ENCODE data around the gene PSMC5. TPM values are rescaled to one million over a fixed set of nuclear protein-coding genes. Genes with fewer than 3 reads are reported as not detected.

PSMC5 gene
- total RNA-seq, 1 experiment from 2014 or later = 21.8 TPM

DNA sequence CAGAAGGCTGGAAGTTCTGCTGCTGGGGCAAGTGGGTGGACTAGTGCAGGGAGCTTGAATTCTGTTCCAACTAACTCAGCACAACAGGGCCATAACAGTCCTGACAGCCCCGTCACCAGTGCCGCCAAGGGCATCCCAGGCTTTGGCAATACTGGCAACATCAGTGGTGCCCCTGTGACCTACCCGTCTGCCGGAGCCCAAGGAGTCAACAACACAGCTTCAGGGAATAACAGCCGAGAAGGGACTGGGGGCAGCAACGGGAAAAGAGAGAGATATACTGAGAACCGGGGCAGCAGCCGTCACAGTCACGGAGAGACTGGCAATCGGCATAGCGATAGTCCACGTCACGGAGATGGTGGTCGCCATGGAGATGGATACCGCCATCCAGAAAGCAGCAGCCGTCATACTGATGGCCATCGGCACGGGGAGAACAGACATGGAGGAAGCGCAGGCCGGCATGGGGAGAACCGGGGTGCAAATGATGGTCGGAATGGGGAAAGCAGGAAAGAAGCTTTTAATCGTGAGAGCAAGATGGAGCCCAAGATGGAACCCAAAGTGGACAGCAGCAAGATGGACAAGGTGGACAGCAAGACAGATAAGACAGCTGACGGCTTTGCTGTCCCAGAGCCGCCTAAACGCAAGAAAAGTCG, 9.4 kb upstream of the PSMC5 start:
- no peak for DNase-seq (ENCODE audit: low read depth, low spot score)
- in situ Hi-C loops (cut with HindIII; ENCODE audit: low pct_unique_long_range_greater_than_20kb, low sequenced_read_pairs) = no loop called here

DNA sequence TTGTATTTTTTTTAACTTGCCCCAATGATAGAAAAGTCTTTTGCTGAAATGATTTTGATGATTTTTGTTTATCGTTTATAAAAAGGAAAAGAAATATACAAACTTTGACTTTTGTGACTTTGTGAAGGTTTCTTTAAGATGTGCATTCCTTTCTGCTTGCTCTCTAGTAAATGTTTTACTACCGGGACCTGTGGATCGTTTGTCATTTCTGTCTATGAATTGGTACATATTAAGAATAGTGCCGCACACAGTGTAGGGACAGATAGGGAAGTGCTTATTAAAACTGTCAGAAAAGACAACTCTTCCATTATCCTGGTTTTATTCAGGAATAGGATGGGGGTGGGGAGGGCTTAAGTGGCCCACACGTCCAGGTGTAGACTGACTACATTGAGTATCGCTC, 8.1 kb upstream of the PSMC5 start:
- in situ Hi-C loops (cut with HindIII; ENCODE audit: low pct_unique_long_range_greater_than_20kb, low sequenced_read_pairs) = no loop called here
- no peak for DNase-seq (ENCODE audit: low read depth, low spot score)

DNA sequence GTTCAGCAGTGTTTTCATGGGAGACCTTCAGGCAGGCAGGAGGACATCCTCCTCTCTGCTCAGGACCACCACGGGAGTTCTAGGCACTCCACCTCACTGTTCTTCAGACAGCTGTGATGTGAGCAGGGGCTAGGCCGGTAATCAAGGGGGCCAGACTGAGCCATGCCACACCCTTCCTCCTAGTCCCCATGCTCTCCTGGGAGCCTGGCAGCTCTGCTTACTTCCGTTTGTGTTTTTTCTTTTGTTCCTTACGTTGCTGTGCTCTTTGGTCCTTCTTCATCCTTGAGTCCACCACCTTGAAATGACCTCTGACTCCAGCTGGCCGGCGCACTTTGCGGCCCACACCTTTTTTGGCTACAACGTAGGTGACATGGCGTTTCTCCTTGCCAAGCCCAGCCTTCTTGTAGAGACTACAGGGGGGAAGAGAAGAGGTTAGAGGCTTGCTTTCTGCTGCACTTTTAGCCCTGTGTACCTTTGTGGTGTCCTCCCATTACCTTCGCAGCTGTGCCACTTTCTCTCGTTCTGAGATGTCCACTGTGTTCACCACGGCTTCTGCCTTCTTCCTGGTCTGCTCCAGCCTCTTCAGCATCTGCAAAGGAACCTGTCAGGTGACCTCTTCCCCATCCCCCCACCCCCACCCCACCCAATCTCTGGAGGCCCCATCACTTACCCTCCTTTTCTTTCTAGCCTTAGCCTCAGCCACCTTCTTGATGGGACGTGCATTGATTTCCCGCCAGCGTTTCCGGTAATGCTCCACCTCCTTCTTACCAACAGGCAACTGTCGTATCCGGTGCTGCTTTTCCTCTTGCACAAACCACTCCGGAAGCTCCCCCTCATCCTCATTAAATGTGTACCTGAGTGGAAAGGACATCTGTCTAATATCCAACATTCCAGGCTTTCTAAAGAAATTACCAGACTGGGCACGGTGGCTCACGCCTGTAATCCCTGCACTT, 7.4 kb upstream of the PSMC5 start:
- in situ Hi-C loops (cut with HindIII; ENCODE audit: low pct_unique_long_range_greater_than_20kb, low sequenced_read_pairs) = no loop called here
- DNase-seq (ENCODE audit: low read depth, low spot score) = no peak

DNA sequence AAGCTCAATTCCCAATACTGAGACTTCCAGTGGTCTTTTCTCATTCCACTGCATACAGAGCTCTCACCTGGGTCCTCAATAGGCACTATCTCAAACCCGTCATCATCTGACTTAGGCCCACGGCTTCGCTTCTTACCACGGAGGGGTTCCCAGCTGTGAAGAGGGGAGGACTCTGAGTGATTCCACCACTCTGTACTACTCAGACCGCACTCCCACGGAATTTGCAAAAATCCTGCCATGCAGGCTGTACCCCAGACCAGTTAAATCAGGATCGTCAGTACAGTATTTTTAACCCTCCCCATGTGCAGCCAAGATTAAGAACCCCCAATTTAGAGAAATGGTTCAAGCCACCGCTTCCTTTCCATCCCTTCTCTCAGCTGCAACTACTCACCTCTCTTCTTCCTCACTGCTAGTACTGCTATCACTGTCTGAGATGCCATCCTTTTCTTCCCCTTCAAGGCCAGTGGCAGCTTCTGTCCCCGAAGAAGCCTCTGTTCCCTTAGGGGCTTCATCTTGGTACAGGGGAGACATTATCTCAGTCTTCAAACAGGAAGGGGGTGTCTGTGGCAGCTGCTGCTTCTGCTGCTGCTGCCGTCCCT, 6.2 kb upstream of the PSMC5 start:
- in situ Hi-C loops (cut with HindIII; ENCODE audit: low pct_unique_long_range_greater_than_20kb, low sequenced_read_pairs) = no loop called here
- DNase-seq (ENCODE audit: low read depth, low spot score) = no peak

DNA sequence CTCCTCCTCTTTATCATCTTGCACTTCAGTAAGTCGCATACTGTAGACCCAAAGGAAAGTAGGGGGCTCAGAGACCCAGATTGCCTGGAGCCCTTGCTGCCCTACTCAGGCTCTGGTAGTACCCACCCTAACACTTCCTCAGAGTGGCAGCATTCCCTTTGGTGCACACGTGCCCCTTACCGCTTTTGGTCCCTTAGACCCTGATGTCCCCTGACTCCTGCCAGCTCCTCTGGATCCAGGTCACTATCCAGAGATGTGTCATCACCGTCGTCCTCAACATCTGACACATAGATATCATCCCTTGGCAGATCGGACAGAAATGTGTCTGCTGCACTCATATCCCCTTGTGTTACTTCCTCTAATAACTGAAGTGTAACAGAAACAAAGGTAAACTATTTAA, 5.4 kb upstream of the PSMC5 start:
- in situ Hi-C loops (cut with HindIII; ENCODE audit: low pct_unique_long_range_greater_than_20kb, low sequenced_read_pairs) = no loop called here
- no peak for DNase-seq (ENCODE audit: low read depth, low spot score)

DNA sequence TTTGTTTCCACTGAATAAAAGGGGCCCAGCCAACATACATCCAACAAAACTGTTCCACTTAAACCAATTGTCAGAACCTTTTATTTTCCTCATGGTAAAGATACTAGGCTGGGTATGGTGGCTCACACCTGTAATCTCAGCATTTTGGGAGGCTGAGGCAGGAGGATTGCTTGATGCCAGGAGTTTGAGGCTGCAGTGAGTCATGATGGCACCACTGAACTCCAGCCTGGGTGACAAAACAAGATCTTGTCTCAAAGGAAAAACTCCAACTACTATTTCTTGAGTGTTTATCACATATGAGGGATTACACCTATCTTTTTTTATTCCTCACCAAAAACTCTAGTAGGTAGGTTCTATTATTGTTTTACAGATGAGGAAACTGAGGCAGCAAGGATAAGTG, 4.7 kb upstream of the PSMC5 start:
- in situ Hi-C loops (cut with HindIII; ENCODE audit: low pct_unique_long_range_greater_than_20kb, low sequenced_read_pairs) = no loop called here
- DNase-seq (ENCODE audit: low read depth, low spot score) = no peak

DNA sequence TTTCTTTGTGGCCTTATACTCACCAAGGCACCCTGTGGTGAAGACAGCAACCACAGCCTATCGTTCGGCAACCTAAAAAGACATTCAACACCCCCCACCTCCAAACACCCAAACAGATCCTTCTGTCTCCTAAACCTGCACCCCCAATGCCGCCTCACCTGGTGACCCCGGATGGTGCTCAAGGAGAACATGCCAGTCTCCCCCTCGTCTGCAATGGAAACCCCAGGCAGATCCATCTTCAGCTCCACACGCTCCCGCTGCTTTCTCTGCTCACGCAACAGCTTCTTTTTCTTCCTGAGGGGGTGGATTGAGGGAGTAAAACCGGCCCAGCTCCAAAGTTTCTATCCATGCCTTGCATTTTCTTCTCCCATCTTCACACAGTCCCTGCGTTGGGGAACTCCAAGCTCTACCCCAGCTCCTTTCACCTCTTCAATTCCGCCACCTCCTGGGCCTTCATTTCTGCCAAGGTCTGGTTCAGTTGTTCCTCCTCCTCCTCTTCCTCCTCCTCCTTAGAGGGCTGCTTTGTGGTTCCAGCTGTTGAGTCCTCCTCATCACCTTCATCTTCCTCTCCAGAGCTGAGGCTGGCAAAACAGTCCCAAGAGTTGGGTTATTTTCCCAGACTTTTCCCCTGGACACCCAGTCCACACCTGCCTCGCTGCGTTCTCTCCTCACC, 3.4 kb upstream of the PSMC5 start:
- in situ Hi-C loops (cut with HindIII; ENCODE audit: low pct_unique_long_range_greater_than_20kb, low sequenced_read_pairs) = no loop called here
- no peak for DNase-seq (ENCODE audit: low read depth, low spot score)

DNA sequence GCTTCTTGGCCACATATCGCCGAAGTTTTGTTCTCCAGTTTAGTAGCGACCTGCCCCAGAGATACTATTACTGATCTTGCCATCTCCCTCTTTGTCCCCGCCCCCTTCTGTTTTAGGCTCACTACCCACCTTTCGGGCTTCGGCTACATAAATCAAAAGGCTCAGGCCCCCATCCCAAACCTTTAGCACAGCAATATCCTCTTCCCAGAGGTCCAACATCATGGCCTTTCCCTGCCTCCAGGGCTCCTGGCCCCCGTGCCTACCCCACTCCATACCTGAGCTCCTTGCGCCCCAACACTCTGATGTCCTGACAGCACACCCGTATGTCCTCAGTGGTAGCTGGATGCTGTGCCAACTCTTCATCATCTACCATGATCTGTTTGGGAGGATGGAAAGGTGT, 2.9 kb upstream of the PSMC5 start:
- in situ Hi-C loops (cut with HindIII; ENCODE audit: low pct_unique_long_range_greater_than_20kb, low sequenced_read_pairs) = no loop called here
- DNase-seq (ENCODE audit: low read depth, low spot score) = no peak

DNA sequence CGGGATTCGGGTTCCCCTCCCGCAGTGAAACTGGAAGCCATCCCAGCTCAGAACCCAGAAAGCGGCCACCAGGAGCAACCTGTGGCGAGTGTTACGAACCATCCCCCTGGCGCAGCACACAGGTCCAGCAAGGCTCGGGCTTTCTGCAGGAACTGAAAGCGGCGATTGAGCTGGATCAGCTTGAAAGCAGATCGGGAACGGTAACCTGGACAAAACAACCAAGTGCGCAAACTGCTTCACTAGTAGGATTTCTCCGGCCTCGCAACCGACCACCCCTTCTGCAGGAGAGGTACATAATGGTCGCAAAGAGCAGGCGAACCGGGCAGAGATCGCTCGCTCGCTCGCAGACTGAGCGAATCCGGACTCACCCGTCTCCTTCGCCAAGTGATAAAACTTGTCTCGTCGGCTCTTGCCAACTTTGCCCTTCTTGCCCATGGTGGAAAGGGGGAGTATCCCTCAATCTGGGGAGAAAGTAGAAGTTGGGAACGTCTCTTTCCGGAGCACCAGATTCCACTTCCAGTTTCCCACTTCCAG, 696 bp upstream of the PSMC5 start:
- DNase-seq (ENCODE audit: low read depth, low spot score) = peak; percentile 28
- in situ Hi-C loops (cut with HindIII; ENCODE audit: low pct_unique_long_range_greater_than_20kb, low sequenced_read_pairs) = no loop called here

DNA sequence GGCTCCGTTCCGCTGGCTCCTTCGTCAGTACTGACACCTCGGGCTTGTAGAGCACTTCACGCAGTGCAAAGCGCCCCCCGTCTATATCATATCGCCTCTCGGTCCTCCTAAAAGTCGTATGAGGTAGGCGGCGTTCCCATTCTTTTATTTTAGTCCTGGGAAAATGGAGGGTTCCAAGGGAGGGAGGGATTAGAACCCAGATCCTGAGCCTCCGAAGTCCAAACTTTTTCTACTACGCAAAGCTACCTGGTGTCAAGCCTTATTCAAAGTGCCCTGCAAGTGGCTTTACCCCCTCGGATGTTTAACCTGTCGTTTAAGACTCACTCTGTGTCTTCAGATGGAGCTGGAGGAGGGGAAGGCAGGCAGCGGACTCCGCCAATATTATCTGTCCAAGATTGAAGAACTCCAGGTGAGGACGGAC, 580 bp downstream of the PSMC5 start:
- no peak for DNase-seq (ENCODE audit: low read depth, low spot score)

DNA sequence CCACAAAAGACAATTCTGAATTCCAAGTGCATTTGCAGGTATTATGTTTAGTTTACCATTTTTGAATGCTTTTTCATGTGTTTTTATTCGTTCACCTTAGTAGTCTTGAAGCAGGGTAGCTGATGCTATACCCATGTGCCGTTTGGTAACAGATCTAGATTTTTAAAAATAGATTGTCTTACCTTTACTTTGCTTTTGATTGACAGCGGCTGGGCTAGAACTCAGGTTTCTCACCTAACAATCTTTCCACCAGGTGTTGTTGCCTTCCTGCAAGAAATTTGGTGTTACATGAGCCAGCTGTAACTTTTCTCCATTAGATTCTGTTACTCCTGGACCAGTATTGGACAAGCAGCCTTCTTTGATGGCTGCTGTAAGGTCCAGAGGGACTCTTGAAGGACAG, 1.7 kb downstream of the PSMC5 start:
- in situ Hi-C loops (cut with HindIII; ENCODE audit: low pct_unique_long_range_greater_than_20kb, low sequenced_read_pairs) = no loop called here
- no peak for DNase-seq (ENCODE audit: low read depth, low spot score)

More for the DNA sequence above, 580 bp downstream of the PSMC5 start:
- in situ Hi-C loops (cut with HindIII; ENCODE audit: low pct_unique_long_range_greater_than_20kb, low sequenced_read_pairs) = no loop called here

DNA sequence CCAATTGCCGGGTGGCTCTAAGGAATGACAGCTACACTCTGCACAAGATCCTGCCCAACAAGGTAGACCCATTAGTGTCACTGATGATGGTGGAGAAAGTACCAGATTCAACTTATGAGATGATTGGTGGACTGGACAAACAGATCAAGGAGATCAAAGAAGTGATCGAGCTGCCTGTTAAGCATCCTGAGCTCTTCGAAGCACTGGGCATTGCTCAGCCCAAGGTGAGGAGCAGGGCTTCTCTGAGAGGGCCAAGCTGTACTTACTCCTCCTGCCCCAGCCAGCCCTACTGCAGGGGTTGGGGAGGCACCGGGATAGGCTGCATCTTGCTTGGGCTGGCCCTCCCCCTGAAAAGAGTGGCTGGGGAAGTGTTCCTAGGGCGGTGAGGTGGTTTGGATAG, 3.0 kb downstream of the PSMC5 start:
- DNase-seq (ENCODE audit: low read depth, low spot score) = no peak
- in situ Hi-C loops (cut with HindIII; ENCODE audit: low pct_unique_long_range_greater_than_20kb, low sequenced_read_pairs) = no loop called here

DNA sequence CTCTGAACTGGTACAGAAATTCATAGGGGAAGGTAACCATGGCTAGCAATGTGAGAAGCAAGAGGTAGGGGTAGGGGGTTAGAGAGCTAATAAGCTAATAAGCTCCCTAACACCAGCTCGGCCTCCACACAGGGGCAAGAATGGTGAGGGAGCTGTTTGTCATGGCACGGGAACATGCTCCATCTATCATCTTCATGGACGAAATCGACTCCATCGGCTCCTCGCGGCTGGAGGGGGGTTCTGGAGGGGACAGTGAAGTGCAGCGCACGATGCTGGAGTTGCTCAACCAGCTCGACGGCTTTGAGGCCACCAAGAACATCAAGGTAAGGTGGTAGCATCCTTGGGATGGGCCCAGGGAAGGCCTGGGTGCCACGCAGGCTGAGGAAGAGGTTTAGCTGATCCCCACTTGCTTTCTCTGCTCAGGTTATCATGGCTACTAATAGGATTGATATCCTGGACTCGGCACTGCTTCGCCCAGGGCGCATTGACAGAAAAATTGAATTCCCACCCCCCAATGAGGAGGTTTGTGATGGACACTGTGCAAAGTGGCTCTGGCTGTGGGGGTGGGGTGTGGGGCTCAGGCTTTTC, 3.8 kb downstream of the PSMC5 start:
- DNase-seq (ENCODE audit: low read depth, low spot score) = no peak

DNA sequence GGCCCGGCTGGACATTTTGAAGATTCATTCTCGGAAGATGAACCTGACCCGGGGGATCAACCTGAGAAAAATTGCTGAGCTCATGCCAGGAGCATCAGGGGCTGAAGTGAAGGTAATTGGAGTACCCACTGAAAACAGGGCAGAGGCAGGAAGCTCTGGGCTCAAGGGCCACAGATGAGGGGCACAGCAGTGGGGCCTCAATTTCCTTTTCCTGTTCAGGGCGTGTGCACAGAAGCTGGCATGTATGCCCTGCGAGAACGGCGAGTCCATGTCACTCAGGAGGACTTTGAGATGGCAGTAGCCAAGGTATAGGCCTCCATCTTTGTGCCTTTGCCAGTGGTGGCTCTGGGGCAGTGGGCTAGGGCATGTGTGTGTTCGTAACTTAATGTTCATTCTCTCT, 4.3 kb downstream of the PSMC5 start:
- in situ Hi-C loops (cut with HindIII; ENCODE audit: low pct_unique_long_range_greater_than_20kb, low sequenced_read_pairs) = no loop called here
- DNase-seq (ENCODE audit: low read depth, low spot score) = no peak

More for the DNA sequence above, 3.8 kb downstream of the PSMC5 start:
- in situ Hi-C loops (cut with HindIII; ENCODE audit: low pct_unique_long_range_greater_than_20kb, low sequenced_read_pairs) = no loop called here

DNA sequence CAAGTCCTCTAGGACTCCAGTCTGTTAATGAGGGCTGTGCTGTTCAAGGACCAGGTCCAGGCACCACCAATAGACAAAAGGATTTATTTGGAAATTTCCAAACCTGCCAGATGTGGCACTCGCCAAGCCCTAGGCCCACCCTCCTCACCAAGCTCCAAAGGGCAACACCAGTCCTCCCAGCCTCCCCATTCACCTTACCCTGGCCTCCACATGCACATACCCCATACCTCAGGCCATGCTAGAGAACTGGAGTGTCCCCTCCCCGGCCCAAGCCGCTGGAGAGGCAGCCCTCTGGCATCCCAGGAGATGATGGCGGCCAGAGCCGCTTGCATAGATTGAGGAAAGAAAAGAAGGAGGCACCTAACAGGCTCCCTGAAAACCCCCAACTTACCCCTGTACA, 4.8 kb downstream of the PSMC5 start:
- in situ Hi-C loops (cut with HindIII; ENCODE audit: low pct_unique_long_range_greater_than_20kb, low sequenced_read_pairs) = no loop called here
- DNase-seq (ENCODE audit: low read depth, low spot score) = no peak

DNA sequence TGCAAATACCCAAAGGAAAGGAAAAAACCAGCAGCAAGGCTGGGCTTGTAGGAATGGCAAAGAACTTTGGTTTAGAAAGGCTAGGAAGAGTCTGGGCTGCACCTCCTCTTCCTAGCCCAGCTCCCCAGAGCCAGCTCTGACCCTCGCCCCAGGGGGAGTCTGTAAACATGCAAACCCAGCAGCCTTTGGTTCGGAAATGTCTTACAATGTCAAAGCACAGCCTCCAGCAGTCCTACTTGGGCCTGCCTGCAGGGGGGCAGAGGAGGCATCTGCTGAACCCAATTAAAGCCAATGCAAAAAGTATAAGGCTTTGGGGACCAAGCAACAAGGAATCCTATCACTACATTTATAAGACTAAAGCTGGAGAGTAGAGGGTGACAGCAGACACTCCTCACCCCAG, 5.2 kb downstream of the PSMC5 start:
- DNase-seq (ENCODE audit: low read depth, low spot score) = no peak
- in situ Hi-C loops (cut with HindIII; ENCODE audit: low pct_unique_long_range_greater_than_20kb, low sequenced_read_pairs) = no loop called here

DNA sequence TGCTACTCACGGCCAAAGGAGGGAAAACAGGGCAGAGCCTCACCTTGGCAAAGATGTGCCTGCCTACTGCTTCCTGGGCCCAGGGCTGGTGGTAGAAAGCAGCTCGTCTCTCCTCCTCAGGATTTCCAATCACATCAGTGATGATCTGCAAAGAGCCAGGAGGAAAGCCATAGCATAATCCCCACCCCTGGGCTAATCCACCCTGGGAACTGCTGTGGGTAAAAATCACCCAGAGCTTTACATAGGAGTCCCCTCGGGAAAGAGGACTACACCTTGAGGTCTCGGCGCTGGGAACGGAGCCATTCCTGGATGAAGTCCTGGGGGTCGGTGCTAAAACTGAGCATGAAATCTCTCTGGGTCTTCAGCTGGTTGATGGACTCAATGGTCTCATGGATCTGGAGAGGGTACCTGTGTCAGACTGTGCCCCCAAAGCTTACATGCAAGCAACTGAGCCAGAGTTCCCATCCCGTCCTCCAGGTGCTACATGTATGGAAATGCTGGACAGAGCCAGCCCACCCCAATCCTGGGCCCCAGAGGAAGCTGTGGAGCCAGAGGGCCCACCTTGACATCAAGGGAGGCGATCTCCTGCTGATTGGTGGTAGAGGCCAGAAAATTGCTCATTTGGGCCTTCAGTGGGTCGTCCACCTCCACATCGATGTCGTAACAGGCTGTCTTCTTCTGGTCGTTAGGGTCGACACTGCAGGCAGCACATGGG, 6.0 kb downstream of the PSMC5 start:
- in situ Hi-C loops (cut with HindIII; ENCODE audit: low pct_unique_long_range_greater_than_20kb, low sequenced_read_pairs) = no loop called here
- no peak for DNase-seq (ENCODE audit: low read depth, low spot score)

Data from SK-MEL-5 (cell line).